ENCODE measurements around the gene NINL. TPM values are rescaled to one million over a fixed set of nuclear protein-coding genes. Genes with fewer than 3 reads are reported as not detected.
A peak's percentile ranks its signal among the peaks of the same experiment; 100 is the strongest.

Gene NINL
- total RNA-seq, 4 donors from 2014 or later: 0.24 to 6.1 (median 0.88) TPM

- DNase-seq (no peak), ATAC-seq (no peak)
- Histone ChIP-seq H3K27me3 (no peaks in the 10 kb centered on the region), H3K9me3 (no peaks in the 10 kb centered on the region), H3K36me3 (no peaks in the 10 kb centered on the region), H3K4me1 (no peaks in the 10 kb centered on the region), H3K4me3 (no peak overlapping the region), H3K27ac (no peak overlapping the region)
- in situ Hi-C loops (cut with MboI; ENCODE audit: low sequenced_read_pairs in 4 of 4): loop anchor here in 1 of 4 donors (25.0 kb wide), 1 partner anchor 105 kb away; no protein-coding TSS in a partner anchor
- TF ChIP-seq, protein P1, sequence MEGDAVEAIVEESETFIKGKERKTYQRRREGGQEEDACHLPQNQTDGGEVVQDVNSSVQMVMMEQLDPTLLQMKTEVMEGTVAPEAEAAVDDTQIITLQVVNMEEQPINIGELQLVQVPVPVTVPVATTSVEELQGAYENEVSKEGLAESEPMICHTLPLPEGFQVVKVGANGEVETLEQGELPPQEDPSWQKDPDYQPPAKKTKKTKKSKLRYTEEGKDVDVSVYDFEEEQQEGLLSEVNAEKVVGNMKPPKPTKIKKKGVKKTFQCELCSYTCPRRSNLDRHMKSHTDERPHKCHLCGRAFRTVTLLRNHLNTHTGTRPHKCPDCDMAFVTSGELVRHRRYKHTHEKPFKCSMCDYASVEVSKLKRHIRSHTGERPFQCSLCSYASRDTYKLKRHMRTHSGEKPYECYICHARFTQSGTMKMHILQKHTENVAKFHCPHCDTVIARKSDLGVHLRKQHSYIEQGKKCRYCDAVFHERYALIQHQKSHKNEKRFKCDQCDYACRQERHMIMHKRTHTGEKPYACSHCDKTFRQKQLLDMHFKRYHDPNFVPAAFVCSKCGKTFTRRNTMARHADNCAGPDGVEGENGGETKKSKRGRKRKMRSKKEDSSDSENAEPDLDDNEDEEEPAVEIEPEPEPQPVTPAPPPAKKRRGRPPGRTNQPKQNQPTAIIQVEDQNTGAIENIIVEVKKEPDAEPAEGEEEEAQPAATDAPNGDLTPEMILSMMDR (IDR thresholded peaks at IDR 0.05 in 4 of 5, conservative IDR thresholded peaks at IDR 0.05 in 1 of 5): no peak
- no peak for TF ChIP-seq POLR2A (IDR thresholded peaks at IDR 0.05)
- intact Hi-C loops (cut with DNase I; ENCODE audit: low total_unique reads): no loop called here
Observed at GRCh38 chr20:25467441-25467840, 117.9 kb downstream of the NINL start.

DNA sequence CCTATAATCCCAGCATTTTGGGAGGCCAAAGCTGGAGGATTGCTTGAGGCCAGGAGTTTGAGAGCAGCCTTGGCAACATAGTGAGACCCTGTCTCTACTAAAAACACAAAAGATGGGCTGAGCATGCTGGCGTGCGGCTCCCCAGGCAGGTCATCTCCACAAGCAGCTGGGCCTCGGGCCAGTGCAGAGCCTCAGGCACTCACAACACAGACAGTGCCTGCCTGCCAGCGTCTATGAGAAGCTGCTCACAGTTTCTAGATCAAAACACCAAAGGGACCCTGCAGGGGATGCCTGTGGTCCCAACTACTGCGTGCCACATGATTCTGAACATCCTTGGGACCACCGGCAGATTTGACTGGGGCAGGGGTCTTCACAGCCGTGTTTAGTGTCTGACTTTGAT lies 118.5 kb downstream of the NINL start:
- Histone ChIP-seq H3K27me3 (no peaks in the 10 kb centered on the region), H3K27ac (no peak overlapping the region), H3K4me3 (no peak overlapping the region), H3K4me1 (no peaks in the 10 kb centered on the region), H3K9me3 (no peaks in the 10 kb centered on the region), H3K36me3 (no peaks in the 10 kb centered on the region)
- TF ChIP-seq POLR2A (IDR thresholded peaks at IDR 0.05): no peak
- TF ChIP-seq, protein P1 (IDR thresholded peaks at IDR 0.05 in 4 of 5, conservative IDR thresholded peaks at IDR 0.05 in 1 of 5): no peak
- intact Hi-C loops (cut with DNase I; ENCODE audit: low total_unique reads) (no loop called here), in situ Hi-C loops (cut with MboI; ENCODE audit: low sequenced_read_pairs in 4 of 4) (loop anchor here in 1 of 4 donors (25.0 kb wide), 1 partner anchor 105 kb away; no protein-coding TSS in a partner anchor)
- ATAC-seq: no peak
- DNase-seq: no peak

- Histone ChIP-seq H3K9me3 (no peaks in the 10 kb centered on the region), H3K27me3 (no peaks in the 10 kb centered on the region), H3K27ac (peak overlapping the region in 1 of 4 donors; percentile 21), H3K4me1 (no peaks in the 10 kb centered on the region), H3K36me3 (no peaks in the 10 kb centered on the region), H3K4me3 (no peak overlapping the region)
- ATAC-seq (no peak), DNase-seq (no peak)
- in situ Hi-C loops (cut with MboI; ENCODE audit: low sequenced_read_pairs in 4 of 4): loop anchor here in 1 of 4 donors (25.0 kb wide), 1 partner anchor 103 kb away; no protein-coding TSS in a partner anchor
- intact Hi-C loops (cut with DNase I; ENCODE audit: low total_unique reads): no loop called here
- TF ChIP-seq POLR2A (IDR thresholded peaks at IDR 0.05): no peak
- TF ChIP-seq, protein P1 (IDR thresholded peaks at IDR 0.05 in 4 of 5, conservative IDR thresholded peaks at IDR 0.05 in 1 of 5): no peak
Observed at GRCh38 chr20:25465243-25466135, 119.8 kb downstream of the NINL start.

- Histone ChIP-seq H3K27me3 (no peaks in the 10 kb centered on the region), H3K36me3 (no peaks in the 10 kb centered on the region), H3K4me3 (no peak overlapping the region), H3K9me3 (no peaks in the 10 kb centered on the region), H3K4me1 (no peaks in the 10 kb centered on the region), H3K27ac (peak overlapping the region in 1 of 4 donors; percentile 21)
- DNase-seq: peak in 1 of 2 donors; percentile 30
- intact Hi-C loops (cut with DNase I; ENCODE audit: low total_unique reads): no loop called here
- ATAC-seq: no peak
- TF ChIP-seq, protein P1 (IDR thresholded peaks at IDR 0.05 in 4 of 5, conservative IDR thresholded peaks at IDR 0.05 in 1 of 5): no peak
- TF ChIP-seq POLR2A (IDR thresholded peaks at IDR 0.05): no peak
- in situ Hi-C loops (cut with MboI; ENCODE audit: low sequenced_read_pairs in 4 of 4): loop anchor here in 1 of 4 donors (25.0 kb wide), 1 partner anchor 102 kb away; no protein-coding TSS in a partner anchor
Observed at GRCh38 chr20:25464501-25465242, 120.7 kb downstream of the NINL start.

All from gastrocnemius medialis (tissue), 4 donors.